HG03139 (cell line): ENCODE data around the gene GIGYF1.

Experiments
- ATAC-seq: cut with Tn5 transposase; IDR thresholded peaks from one replicate; pipeline ENCODE4 v1.9.1; 2021; ENCODE audit not compliant: unreplicated experiment

Gene GIGYF1

DNA sequence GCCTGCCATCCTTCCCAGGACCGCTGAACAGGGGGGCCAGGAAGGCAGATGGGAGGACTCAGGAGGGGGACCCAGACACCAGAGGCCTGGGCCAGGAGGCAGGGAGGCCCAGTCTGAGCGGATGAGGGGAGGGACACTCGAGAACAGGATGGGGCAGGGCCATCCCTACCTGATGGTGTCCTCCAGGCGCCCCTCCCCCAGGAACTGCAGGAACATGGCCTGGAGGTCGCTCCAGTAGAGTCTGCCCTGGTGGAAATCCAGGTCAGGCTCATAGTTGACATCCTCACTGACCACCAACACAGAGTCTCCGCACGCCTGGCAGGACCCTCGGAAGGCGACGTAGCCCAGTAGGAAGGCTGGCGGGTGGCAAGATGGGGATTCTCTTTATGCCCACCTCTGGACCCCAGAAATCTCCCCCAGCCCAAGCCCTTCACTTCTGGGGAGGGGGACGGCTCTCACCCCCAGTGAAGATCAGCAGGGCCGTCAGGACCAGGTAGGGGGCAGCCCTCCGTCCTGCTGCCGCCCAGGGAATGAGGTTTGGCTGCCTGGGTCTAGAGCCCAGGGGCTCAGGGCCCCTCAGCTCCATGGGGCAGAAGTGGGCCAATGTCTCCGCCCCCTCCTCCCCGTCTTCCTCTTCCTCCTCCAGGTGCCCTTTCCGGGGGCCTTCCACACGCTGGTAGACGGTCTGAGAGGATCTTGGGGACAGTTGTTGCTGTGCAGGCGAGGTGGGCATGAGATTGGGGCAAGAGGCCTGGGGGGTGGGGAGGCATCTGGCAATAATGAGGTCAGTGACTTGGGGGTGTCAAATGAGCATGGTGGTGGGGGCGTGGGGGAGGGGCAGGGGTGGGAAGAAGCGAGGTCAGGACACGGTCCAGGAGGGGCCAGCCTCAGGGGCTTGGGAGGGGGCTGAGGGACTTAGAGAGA lies 53.3 kb downstream of the GIGYF1 start:
- no peak for ATAC-seq

DNA sequence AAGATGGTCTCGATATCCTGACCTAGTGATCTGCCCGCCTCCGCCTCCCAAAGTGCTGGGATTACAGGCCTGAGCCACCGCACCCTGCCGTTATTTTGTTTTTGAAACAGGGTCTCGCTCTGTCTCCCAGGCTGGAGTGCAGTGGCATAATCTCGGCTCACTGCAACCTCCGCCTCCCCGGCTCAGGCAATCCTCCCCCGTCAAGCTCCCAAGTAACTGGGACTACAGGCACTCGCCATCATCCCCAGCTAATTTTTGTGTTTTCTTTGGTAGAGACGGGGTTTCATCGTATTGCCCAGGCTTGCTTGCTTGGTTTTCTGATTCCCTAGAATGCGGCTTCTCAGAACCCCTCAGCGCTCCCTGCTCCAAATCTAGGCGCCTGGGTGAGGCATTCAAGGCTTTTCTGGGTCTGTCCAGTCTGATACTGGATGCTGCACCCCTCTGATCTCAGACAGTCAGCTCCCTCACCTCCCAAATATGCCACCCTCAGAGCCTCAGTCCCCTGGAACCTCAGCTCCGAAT lies 54.0 kb downstream of the GIGYF1 start:
- no peak for ATAC-seq

DNA sequence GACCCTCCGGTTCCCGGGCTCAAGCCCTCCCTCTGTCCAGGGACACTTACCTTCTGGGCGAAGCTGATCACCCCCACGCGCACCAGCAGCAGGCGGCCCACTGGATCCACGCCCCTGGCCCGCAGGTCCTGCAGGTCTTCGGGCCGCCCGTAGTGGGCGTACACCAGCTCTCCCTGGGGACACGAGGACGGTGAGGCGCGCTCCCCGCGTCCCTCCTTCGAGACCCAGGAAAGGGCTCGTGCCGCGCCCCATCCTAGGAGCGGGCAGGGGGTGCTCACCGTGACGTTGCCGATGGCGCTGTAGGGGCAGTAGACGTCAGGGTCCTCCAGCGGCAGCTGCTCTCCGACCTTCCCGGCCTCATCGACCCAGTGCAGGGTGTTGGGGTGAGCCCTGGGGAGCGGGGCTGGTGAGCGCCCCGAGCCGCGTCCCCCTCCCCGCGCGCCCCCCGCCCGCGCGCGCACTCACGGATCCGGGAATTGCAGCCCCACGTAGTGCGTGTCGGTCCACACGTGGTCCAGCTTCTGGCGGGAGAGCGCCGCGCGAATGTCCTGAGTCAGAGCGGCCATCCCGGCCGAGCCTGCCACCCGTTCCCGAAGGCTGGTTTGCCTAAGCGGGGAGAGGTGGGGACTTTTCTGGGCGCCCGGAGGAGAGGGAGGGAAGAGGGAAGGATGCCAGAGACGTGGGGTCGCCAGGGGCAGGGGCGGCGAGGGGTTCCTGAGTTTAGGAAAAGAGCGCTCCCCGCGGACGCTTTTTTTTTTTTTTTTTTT lies 60.9 kb downstream of the GIGYF1 start:
- no peak for ATAC-seq

DNA sequence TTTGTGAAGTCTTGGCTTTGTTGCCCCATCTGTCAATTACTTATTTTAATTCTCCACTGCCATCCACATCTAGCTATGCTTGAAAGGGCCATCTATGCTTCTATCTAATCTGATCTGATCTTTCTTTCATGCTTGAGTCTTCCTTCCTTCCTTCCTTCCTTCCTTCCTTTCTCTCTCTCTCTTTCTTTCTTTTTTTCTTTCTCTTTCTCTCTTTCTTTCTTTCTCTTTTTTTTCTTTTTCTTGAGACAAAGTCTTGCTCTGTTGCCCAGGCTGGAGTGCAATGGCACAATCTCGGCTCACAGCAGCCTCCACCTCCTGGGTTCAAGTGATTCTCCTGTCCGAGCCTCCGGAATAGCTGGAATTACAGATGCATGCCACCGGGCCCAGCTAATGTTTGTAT lies 64.0 kb downstream of the GIGYF1 start:
- ATAC-seq: no peak
